Stimulated activated CD8-positive, alpha-beta memory T cell treated with anti-CD3 and anti-CD28 coated beads, Interleukin-7, amount 100 ng/mL, for 48 hours (primary cell): ENCODE results near the gene SIRT3.

Experiments used
- DNase-seq, 2 donors: peaks; one replicate each; pipeline ENCODE4 v3.0.0-alpha.2; 2020; ENCODE audit warnings: low read depth in 1 of 2; ENCODE audit errors: extremely low read depth in 1 of 2

Gene SIRT3

DNA sequence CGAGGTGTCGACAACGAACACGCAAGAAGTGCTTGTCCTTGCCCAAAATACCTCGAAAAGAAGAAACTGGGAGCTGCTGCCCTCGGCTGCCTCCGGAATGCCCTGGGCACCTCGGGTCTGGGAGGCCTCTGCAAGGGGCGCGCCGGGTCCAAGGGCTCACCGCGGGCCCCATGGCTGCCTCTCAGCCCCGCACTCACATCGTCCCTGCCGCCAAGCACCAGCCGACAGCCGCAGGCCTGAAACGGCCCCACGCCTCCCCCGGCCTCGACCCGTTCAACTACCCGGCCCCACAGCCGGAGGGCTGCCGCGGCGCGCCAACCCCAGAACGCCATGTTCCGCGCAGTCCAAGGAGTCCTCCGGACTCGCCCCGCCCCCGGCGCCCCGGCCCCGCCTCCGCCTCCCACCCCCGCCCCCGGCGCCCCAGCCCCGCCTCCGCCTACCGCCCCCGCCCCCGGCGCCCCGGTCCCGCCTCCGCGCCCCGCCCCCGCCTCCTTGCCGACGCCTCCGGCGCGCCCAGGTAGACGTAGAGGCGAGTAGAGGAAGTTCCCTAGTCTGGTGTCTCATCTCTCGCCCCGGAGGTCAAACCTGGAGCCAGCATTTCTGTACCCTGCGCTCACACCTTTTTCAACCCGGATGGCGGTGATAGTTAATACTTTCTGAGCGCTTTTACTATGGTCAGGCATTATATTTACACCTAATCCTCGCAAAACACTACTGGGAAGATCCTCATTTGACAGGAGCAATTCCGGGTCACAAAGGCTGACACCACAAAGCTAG lies at the start of gene SIRT3:
Gene SIRT3, minus strand, starts transcription at position 346 of the 777 bp plus-strand sequence. Its CDS starts 14 bp downstream, at position 332.
- DNase-seq = peak; percentile 55 to 69

DNA sequence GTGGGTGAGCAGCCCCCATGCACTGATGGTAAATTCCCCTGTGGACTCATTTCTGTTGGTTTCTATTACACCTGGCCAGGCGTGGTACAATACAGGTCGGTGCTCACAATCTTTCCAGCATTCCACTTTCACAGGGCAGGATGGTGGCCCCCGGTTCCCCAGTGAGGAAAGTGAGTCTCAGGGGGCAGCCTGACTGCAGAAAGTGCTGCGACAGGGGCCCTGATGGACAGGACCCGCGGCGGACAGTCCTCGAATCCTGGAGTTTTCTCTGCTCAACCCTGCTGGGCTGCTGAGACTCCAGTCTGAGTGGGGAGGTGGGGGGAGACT lies 49.7 kb upstream of the SIRT3 start:
- no peak for DNase-seq

DNA sequence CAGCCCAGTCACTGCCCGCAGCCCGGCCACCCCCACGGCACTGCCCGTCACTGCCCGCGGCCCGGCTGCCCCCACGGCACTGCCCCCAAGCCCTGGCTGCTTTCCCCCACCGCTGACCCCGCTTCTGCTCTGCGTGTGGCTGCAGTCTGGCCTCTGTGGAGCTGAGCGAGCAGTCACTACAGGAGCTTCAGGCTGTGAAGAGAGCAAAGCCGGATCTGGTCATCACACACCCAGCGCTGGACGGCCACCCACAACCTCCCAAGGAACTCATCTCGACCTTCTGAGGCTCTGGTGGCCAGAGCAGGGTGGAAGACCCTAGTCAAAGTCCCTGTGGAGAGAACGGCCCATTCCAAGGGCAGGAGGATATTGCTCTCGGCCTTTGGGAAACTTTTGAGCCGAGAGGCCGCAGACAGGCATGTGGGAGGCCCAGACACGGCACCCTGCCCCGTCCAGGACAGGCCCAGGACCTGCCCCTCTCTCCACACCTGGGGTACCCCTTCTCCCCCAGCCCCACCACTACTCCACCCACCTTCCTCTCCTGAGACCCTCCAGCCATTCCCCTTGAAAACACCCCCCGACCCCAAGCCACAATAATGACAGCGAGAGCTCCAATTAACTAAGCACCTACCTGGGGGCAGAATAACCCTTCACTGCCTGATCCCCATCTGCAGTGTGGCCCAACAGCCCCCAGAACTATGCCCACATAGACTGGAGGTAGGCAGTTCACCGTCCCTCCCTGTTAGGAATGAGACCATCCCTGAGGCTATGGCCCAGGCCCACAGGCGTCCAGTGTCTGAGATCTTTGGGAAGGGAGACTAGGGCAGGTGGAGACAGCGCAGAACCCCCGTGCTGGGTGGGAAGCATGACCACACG lies 49.1 kb upstream of the SIRT3 start:
- no peak for DNase-seq

DNA sequence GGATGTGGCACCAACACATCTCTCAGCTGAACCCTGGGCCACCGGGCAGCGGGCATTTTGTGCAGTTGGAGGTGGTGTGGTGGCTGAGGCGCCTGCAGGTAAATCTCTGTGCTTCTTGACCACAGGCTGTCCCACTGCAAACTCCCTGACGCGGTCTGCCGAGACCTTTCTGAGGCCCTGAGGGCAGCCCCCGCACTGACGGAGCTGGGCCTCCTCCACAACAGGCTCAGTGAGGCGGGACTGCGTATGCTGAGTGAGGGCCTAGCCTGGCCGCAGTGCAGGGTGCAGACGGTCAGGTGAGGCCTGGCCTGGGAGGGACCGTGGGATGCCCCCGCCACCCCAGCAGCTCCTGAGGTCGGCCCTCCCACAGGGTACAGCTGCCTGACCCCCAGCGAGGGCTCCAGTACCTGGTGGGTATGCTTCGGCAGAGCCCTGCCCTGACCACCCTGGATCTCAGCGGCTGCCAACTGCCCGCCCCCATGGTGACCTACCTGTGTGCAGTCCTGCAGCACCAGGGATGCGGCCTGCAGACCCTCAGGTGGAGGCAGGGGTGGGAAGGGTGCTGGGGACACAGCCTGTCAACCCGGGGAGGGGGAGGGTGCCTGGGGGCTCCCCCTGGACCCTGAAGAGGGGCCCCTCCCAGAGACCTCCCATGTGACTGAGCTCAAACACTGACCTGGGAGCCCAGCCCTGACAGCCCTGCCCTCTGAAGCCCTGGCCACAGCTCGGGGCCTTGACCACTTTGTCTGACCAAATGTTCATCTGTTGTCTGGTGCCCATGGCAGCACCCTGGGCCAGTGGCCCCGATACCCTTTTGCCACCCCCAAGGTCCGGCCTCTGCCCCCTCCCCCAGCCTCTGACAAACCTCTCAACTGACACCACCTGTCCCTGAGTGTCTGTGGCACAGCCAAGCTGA lies 48.2 kb upstream of the SIRT3 start:
- DNase-seq = no peak

DNA sequence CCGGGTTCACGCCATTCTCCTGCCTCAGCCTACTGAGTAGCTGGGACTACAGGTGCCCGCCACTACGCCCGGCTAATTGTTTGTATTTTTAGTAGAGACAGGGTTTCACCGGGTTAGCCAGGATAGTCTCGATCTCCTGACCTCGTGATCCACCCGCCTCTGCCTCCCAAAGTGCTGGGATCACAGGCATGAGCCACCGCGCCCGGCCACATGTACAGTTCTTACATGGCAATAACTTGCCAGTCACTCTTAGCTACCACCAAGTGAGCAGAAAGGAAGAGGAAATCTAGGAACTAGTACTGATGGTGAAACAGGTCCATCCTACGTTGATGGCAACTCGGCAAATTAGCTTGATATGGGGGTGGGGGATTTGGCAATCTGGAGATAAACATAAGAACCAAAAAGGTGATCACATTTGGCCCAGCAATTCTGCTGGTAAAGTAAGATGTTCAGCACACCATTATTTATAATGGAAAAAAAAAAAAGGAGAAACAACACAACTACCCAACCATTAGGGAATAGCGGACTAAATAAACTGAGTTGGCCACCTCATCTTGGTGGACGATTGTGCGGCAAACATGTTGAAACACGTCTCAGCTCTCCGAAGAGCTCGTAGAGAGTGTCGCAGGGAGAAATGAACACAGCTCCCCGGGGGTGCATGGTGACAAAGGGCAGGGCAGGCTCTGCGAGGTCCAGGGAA lies 47.4 kb upstream of the SIRT3 start:
- no peak for DNase-seq

DNA sequence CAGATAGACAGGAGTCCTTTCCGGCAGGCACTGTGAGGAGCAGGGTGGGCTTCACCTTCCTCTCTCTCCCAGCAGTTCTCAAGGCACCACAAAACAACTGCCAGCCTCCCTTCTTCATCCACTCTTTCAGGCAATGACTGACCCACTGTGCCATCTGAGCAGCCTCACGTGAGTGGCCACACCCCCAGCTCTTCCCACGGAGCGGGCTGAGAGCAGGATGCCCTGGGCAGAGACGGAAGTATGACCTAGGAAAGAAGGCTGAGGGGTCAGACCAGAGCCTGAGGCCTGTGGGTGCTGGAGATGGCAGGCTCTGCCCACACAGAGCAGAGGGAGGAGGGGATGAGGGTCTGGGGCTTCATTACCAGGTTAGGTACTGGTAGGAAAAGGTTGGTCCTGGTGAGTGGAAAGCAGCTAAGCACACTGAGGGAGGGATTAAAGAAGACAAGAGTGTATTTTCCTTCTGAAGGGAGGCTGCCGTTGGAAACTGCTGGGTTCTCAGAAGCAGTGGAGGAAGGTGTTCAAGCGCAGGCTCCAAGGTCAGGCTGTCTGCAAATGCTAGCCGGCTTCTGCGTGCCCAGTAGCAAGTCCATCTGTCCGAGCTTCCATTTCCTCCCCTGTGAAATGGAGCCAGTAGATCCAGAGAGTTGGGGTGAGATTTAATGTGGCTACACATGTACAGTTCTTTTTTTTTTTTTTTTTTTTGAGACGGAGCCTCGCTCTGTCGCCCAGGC lies 46.7 kb upstream of the SIRT3 start:
- DNase-seq = no peak

- DNase-seq = no peak
These were observed 46.0 kb upstream of the SIRT3 start for GRCh38 chr11:282171-282570.

GRCh38 chr11:281486-282161 lies 45.5 kb upstream of the SIRT3 start:
- no peak for DNase-seq

DNA sequence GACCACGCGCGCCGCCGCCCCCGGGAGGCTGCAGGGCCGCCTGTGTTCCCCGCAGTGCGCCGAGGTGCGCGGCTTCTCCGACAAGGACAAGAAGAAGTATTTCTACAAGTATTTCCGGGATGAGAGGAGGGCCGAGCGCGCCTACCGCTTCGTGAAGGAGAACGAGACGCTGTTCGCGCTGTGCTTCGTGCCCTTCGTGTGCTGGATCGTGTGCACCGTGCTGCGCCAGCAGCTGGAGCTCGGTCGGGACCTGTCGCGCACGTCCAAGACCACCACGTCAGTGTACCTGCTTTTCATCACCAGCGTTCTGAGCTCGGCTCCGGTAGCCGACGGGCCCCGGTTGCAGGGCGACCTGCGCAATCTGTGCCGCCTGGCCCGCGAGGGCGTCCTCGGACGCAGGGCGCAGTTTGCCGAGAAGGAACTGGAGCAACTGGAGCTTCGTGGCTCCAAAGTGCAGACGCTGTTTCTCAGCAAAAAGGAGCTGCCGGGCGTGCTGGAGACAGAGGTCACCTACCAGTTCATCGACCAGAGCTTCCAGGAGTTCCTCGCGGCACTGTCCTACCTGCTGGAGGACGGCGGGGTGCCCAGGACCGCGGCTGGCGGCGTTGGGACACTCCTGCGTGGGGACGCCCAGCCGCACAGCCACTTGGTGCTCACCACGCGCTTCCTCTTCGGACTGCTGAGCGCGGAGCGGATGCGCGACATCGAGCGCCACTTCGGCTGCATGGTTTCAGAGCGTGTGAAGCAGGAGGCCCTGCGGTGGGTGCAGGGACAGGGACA lies 44.8 kb upstream of the SIRT3 start:
- DNase-seq = no peak

DNA sequence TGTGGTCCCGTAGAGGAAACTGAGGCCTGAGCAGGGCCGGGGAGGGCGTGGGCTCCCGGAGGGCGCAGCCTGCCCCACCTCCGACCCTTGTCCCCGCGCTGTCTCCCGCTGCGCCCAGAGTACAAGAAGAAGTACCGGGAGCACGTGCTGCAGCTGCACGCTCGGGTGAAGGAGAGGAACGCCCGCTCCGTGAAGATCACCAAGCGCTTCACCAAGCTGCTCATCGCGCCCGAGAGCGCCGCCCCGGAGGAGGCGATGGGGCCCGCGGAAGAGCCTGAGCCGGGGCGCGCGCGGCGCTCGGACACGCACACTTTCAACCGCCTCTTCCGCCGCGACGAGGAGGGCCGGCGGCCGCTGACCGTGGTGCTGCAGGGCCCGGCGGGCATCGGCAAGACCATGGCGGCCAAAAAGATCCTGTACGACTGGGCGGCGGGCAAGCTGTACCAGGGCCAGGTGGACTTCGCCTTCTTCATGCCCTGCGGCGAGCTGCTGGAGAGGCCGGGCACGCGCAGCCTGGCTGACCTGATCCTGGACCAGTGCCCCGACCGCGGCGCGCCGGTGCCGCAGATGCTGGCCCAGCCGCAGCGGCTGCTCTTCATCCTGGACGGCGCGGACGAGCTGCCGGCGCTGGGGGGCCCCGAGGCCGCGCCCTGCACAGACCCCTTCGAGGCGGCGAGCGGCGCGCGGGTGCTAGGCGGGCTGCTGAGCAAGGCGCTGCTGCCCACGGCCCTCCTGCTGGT lies 44.0 kb upstream of the SIRT3 start:
- no peak for DNase-seq

DNA sequence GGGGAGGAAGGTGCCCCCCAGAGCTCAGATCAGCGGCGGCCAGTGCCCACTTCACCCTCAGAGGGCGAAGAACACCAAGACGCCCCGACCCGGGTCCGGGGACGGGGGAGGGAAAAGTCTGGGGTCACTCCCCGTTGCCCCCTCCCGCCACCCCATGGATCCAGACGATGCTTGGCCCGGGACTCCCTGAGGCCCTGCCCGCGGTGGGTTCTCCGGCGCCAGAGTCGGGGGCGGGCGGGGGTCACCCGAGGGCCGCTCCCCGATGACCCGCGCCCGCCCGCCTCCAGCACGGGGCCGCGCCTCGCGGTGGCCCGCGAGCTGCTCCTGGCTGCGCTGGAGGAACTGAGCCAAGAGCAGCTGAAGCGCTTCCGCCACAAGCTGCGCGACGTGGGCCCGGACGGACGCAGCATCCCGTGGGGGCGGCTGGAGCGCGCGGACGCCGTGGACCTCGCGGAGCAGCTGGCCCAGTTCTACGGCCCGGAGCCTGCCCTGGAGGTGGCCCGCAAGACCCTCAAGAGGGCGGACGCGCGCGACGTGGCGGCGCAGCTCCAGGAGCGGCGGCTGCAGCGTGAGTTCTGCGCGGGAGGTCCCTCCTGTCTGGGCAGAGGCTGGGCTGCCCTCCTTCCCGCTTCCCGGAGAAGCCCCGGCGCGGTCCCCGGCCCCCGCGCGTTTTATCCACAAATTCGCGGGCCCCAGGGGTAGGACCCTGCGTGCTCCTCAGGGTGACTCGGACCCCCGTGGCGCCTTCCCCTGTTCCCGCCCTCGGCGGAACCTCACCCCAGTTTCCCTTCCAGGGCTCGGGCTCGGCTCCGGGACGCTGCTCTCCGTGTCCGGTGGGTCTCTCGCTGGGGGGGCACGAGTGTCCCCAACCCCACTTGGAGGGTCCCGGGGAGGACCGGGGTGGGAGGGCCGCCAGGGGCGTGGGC lies 43.2 kb upstream of the SIRT3 start:
- no peak for DNase-seq

GRCh38 chr11:278001-278951 lies 42.1 kb upstream of the SIRT3 start, which contains the start of gene NLRP6:
TSS of gene NLRP6 (plus strand) at chr11:278407. CDS start at chr11:278570, 163 bp downstream.
- no peak for DNase-seq

DNA sequence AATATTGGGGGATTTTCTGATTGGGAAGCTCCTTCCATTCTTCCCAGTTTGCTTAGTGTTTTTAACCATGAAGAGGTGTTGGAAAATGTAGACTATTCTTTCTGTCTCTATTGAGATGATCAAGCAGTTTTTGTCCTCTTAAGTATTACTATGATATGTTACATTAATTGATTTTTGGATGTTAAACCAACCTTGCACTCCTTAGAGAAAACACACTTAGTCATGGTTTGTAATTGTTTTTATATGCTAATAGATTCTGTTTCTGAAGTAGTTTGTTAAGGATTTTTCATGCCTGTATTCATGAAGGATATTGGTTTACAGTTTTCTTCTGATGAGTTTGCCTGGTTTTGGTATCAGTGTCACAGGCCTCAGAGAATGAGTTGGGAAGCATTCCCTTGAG lies 40.1 kb upstream of the SIRT3 start:
- no peak for DNase-seq

GRCh38 chr11:272931-273198 lies 36.7 kb upstream of the SIRT3 start:
- no peak for DNase-seq

GRCh38 chr11:272195-272930 lies 36.2 kb upstream of the SIRT3 start:
- DNase-seq = no peak
